ENCODE measurements around the gene RAB23.

RAB23 gene

DNA sequence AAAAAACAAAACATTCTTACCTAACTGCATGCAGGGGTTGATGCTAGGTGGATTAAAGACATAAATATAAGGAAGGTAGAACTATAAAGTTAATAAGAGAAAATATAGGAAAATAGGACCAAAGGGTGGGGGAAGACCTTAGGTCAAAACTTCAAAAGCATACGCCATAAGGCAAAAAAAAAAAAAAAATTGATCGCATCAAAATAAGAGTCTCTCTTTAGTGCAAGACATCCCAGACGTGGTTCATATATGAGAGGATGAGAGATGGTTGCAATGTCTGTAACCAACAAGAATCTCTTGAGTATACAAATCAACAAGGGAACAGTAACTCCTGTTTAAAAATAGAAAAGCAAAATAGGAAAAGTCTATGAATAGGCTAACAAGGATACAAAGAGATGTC is 41.5 kb downstream of the RAB23 start:
- DNase-seq (ENCODE audit: low read depth): no peak

DNA sequence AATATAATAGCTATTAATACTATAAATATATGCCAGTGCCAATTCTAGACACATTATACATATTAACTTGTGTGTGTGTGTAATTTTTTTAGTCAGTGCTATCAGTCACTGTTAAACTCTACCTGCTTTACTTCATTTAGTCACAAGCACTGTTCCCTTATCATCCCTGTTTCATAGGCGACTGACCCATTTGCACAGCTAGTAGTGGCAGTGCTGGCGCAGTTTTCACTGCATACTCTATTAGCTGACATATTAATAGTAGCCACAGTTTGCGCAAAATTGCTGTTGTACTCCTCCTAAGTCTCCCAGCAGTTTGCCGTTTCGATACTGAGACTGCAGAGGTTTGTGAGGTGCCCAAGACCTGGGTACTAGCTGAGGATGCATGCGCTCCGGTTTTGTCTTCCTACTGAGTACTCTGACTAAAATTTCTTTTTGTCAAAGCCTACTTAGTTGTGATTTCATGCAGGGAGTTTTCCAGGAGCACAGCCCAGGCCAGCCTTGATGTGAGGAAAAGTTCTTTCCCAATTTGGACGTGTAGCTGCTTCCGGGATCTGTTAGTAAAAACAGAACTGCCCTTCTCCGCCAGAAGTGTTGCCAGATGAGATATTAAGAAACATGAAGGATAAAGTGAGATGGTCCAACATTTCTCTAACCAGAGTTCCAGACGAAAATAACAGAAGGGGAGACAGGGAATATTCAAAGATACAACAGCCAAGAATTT is 44.4 kb downstream of the RAB23 start:
- no peak for DNase-seq (ENCODE audit: low read depth)

DNA sequence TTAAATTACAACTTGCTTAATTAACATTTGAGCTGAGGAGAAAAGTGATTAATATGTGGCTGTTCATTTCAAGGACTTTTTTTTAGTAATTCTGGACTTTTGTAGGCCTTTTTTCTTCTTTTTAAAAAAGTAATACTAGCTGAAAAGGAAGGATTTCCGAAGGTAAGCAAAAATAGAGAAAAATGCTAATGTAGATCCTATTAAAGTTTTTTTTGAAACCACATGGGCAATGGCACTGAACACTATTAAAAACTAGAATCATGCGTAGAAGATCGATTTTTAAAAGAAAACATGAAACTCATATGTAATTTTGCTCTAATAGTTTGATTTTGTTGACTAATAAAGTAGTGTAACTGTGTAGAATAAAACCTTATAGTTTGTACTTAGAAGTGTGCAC is 47.6 kb downstream of the RAB23 start:
- no peak for DNase-seq (ENCODE audit: low read depth)

DNA sequence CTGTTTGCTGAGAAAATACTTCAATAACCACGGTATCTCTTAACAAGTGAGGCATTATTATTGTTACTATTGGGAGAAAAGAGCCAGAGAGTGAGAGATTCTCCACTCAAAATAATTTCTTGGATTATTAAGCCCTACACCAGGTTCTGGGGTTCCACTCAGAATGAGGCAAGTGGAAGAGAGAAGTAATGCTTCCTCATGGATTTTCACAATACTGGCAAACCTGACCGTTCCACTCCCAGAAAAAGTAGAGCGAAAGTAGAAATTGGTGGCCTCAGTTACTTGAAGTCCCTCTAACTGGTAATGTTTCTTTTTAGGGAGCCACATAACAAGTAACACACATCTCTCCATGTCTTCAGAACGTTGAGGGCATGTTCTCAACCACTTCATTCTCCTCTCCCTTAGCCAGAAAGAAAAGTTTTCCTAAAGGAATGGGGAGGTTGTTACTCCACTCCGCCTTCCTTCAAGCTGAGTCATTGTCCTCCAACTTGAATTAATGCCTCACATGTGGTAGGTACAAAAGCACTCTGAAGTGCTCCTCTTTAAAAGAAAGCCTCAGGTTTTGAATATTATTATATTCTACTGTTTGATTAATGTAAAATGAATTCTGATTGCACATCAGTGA is 48.1 kb downstream of the RAB23 start:
- DNase-seq (ENCODE audit: low read depth): no peak

DNA sequence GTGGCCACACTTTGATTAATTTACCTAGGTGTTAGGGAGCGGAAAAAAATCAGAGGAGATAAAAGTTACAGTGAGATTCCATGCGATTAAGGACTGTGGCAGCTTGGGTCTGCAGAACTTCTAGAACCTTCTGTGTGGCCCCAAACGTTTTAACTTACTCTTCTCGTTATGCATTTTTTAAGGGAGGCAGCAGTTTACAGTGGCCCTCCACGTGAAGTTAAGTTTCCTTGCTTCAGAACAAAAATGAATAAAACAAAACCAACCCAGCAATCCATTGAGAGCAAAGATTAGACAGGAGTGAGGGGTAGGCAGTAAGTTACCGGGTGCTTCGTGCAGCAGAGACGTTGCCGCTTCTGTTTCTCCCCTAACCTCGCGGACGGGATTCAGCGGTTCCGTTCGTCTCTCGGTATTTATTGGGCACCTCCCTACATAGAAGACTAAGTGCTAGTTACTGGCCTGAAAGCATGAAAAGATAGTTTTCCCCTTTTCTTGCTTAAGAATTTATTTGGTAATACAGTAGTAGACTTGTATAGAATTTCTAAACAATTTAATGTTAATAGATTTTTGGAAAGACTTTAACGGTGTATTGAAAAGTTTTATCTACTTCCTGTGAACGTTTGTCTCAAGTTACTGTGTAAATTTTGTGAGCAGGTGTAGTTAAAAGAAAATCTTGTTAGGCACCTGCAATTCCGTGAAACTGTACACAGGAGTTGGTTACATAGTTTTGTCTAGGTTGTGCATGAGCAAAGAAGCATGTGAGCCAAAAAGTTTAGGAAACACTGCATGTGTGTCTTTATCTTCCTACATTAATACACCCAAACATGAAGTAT is 48.8 kb downstream of the RAB23 start:
- no peak for DNase-seq (ENCODE audit: low read depth)

DNA sequence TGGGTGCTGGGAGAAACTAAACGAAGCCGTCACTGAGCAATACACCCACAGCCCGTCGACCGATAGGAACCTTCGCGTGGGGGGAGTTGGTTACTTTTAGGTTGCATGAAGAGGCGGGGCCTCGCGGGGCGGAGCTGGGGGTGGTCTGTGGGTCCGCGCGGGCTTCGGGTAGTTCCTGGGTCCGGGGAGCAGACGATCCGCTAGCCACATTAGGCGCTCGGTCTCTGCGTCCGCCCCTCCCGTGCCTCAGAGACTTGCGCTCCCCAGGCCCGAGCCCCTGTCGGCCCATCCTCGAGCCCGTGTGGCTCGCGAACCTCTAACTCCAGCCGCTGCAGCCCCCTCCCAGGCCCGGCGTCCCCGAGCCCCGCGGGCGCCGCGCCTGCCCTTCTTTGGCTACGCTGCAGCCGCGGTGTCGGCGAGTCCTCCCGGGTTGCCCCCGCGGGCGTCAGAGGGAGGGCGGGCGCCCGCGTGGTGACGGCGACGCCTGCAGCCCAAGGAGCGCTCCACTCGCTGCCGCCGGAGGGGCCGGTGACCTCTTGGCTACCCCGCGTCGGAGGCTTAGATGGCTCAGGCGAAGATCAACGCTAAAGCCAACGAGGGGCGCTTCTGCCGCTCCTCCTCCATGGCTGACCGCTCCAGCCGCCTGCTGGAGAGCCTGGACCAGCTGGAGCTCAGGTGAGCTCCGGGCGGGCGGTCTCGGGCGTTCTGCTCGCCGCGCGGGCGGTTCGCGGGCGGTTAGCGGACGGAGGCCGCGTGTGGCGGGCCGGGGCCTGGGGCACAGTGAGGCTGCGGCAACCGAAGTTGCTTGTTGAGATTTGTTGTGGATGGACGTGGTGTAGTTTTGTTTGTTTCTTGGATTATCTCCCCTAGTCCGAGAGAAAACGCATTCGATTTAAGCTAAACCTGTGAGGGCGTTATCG is 49.7 kb downstream of the RAB23 start, which contains the start of gene BAG2:
Gene BAG2 (plus strand): TSS at position 191 of the 920 bp plus-strand sequence. CDS start 372 bp downstream, at position 563.
- peak; percentile 85 for DNase-seq (ENCODE audit: low read depth)

DNA sequence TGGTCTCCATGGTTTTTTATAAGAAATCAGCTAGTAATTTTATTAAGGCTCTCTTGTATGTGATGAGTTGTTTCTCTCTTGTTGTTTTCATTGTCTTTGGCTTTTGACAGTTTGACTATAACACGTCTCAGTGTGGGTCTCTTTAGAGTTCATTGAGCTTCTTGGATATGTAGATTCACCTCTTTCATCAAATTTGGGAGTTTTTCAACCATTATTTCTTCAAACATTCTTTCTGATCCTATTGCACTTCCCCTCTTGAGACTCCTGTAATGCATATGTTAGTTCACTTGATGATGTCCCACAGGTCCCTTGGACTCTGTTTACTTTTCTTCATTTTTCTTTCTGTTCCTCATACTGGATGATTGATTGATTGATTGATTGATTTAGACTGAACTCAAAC is 57.0 kb downstream of the RAB23 start:
- DNase-seq (ENCODE audit: low read depth): no peak

DNA sequence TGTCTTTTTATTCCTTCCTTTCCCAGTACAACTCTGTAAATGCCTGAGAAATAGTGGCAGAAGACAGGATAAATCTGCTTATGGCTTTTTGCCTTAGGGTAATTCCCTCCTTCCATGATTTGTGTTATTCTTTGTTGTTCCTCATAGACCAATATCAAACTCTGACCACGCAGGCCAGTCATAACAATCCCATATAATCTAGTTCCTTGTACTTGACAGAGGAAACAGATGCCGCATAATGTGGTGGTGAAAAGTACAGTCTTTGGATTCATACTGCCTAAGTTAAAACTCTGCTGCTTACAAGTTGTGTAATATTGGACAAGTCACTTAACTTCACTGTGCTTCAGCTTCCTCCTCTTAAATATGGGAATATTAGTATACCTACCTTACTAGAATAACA is 58.2 kb downstream of the RAB23 start:
- no peak for DNase-seq (ENCODE audit: low read depth)

DNA sequence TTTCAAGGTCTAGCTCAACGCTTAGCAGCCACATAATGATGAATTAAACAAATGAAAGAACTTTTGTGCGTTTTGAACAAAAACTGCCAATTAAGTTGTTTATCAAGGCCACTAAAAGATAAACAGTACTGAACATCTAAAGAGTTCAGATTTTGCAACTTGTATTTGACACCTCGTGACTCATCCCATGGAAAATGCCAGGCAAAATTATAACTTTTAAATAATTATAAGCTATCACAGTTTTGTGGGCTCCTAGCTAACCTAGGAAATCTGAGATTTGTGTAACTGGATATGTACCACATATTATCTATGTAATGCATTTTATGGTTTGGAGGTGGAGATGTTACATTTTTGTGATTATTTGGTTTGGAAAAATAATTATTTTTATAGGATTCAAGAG is 59.6 kb downstream of the RAB23 start:
- no peak for DNase-seq (ENCODE audit: low read depth)

DNA sequence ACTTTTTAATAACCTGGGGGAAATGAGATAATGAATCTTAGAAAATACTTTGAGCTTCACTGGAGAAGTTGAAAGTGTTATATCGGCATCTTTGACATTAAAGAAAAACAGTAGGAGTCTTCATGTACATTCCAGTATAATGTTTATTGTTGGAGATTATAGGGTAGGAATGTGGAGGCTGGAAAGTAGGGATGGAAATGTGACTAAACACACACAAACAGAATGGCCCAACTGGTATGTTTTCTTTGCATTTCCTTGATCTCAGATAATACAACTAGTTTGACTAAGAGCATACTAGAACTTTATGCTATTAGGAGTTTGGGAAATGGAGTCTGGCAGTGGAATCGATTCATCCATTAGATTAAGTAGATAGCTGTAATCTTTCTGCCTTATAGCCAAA is 60.1 kb downstream of the RAB23 start:
- no peak for DNase-seq (ENCODE audit: low read depth)

DNA sequence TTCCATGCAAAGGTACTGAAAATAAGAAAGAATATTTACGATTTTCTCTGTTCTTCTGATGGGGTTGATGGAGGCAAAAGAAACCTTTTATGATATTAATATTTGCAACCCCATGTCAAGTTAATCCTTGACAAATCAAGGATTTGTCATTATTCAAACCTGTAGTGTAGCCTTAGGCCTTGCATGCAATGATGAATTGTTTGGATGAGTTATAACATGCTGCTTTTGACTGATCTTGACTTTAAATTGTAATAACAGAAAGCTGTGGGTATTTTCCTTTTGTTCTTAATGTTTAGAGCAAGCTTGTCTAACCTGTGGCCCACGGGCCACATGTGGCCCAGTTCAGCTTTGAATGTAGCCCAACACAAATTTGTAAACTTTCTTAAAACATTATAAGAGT is 63.0 kb downstream of the RAB23 start:
- DNase-seq (ENCODE audit: low read depth): no peak

DNA sequence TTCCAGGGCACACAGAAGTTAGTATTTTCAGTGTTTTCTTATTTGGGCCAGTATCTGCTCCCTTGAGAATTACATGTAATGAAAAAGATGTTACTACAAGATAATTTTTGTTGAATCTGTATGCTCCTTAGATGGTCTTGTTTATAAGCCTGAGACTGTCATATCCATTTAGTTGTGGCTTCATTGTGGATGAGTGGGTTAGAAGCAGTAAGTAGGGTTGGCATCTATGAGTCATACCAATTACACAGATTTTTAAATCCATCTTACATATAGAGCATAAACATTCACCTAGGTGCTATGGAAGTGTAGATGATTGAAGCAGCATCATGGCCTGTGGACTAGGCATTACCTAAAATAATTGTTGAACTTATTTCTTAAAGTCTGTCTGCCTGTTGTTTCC is 63.4 kb downstream of the RAB23 start:
- no peak for DNase-seq (ENCODE audit: low read depth)

DNA sequence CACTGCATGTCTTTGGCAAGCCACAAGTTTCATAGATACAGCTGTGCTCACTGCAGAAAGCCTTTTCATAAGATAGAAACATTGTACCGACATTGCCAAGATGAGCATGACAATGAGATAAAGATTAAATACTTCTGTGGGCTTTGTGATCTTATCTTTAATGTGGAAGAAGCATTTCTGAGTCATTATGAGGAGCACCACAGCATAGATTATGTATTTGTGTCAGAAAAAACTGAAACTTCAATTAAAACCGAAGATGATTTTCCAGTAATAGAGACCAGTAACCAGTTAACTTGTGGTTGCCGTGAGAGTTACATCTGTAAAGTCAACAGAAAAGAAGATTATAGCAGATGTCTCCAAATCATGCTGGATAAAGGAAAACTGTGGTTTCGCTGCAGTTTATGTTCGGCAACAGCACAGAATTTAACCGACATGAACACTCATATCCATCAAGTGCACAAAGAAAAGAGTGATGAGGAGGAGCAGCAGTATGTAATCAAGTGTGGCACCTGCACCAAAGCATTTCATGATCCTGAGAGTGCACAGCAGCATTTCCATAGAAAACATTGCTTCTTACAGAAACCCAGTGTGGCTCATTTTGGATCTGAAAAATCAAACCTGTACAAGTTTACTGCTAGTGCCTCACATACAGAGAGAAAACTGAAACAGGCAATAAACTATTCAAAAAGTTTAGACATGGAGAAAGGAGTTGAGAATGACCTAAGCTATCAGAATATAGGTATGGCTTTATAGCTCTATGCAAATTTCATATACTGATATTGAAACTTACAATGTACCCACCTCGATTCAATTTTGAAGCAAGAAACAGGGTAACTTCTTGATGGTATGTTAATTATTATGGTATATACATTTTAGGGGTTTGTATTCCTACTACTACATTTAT is 73.9 kb downstream of the RAB23 start:
- DNase-seq (ENCODE audit: low read depth): no peak

DNA sequence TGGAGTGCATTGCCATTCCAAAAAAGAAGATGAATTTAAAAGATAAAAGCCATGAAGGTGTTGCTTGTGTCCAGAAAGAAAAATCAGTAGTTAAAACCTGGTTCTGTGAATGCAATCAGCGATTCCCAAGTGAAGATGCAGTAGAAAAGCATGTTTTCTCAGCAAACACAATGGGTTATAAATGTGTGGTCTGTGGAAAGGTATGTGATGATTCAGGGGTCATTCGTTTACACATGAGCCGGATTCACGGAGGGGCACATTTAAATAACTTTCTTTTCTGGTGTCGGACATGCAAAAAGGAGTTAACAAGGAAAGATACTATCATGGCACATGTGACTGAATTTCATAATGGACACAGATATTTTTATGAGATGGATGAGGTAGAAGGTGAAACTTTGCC is 74.7 kb downstream of the RAB23 start:
- no peak for DNase-seq (ENCODE audit: low read depth)

DNA sequence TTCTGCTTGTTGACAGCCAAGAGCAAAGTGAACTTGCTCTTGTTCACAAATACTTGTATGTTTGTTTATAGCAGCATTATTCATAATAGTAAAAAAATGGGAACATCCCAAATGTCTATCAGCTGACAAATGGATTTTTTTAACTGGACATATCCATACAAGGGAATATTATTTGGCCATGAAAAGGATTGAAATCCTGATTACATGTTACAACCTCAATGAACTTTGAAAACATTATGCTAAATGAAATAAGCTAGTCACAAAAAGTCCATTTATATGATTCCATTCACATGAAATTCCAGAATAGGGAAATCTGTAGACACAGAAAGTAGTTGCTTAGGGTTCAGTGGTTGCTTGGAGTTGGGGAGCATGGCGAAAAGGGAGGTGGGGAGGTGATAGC is 78.4 kb downstream of the RAB23 start:
- DNase-seq (ENCODE audit: low read depth): no peak

DNA sequence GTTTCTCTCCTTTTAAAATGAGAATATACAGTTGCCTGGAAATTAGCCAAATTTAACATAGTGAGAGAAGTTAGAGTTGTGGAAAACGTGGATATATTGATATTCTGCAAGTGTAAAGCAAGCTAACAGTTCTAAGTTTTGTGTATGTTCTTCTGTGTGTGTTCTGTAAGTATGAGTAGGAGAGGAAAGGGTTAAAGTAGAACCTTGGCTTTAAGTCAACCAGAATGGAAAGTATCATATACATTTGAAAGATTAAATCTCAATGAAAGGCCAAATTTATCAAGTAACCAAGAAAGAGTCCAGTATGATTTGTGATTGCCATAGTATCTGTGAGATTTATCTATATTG is 80.0 kb downstream of the RAB23 start:
- no peak for DNase-seq (ENCODE audit: low read depth)

DNA sequence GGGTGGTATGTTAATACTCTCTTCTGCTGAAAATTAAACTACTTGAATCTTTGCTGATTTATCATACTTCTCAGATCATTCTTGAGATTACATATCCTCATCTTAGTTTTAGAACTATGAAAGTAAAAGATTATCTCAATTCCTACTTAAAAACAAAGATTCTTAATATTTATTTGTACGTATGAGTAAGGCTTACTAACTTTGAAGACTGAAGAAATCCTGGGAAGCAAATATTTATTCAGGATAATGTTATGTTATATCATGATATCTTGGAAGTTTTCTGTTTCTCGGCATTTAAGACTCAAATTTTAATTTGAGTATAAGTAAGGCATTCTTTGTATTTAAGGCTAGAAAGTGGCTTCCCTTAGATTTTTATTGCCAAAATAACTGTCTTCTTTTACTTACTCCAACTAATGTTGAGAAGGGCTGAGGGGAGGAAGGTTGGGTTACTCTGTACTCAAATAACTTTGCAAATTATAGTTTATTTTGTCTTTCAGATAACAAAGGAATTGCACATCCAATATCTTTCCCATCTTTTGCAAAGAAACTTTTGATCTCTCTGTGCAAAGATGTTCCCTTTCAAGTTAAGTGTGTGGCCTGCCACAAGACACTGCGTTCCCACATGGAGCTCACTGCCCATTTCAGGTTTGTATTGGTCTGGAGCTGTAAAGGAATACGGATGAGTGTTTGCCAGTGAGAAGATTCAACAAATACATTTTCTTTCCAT is 80.5 kb downstream of the RAB23 start:
- DNase-seq (ENCODE audit: low read depth): no peak

DNA sequence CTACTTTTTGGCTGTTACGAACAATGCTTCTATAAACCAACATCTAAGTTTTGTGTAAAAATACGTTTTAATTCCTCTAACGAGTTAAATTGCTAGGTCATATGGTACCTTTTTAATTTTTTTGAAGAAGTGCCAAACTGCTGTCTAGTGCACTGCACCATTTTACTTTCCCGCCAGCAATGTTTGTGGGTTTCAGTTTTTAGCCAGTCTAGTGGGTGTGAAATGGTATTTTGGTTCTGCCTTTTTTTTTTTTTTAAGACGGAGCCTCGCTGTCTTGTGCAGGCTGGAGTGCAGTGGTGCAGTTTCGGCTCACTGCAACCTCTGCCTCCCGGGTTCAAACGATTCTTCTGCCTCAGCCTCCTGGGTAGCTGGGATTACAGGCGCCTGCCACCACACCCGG is 84.1 kb downstream of the RAB23 start:
- DNase-seq (ENCODE audit: low read depth): no peak

DNA sequence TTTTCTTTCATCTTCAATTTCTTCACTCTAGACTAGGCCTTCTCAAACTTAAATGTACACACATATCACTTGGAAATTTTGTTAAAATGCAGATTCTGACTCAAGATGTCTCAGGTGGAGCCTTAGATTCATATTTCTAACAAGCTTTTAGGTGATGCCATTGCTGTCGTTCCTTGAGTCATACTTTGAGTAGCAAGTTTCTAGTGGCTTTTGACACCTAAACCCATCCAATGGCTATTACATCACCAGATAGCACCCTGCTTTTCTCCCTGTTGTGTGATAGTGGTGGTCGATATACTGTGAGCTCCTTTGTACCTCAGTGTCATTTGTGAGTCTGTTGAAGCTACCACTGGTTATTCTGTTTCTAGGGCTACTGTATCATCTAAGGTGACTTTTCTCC is 84.8 kb downstream of the RAB23 start:
- no peak for DNase-seq (ENCODE audit: low read depth)
